Activated naive CD4-positive, alpha-beta T cell (primary cell): ENCODE data around the gene LIN52.

Experiments used
- DNase-seq, 4 experiments: peaks; one replicate each; lab custom pipeline; 2025; lab: John Stamatoyannopoulos, UW

Gene LIN52

DNA sequence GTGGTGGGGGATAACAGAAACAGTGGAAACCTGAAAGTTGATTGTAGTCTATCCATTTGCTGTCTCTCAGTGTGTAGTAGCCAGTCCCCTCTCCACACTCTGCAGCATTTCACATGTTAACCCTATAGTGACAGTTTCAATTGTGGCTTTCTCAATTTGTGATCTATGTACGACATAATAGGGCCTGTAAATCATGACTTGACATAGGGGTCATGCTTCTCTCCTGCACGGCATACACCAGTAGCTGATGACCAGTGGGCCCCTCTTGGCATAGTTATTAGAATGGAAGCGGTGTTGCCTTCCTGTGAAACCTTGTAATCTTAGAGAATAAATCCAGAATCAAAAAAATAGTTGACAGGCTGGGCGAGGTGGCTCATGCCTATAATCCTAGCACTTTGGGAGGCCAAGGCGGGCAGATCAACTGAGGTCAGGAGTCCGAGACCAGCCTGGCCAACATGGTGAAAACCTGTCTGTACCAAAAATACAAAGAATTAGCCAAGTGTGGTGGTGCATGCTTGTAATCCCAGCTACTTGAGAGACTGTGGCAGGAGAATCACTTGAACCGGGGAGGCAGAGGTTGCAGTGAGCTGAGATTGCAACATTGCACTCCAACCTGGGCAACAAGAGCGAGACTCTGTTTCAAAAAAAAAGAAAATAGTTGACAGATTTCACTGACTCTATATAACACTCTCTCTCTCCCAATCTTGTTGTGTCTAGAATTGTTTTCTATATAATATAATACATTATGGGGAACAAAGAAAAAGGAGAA, 109.9 kb downstream of the LIN52 start:
- no peak for DNase-seq

DNA sequence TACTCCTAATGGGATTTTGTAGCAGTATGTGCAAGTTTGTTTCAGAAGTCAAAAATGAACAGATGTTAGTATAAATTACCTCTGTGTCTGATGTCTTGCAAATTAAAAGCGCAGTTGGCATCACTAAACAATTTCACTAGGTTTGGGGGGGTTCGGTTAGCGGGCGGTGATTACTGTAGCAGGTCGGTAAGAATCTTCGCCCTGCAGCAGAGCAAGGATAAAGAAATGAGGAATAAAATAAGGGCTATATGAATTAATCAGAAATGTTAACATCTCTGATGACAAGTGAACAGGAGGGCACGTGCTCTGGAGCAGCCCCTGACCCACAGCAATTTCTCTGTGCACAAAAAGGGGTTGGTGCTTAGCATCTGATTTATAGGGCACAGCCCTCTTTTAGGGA, 110.9 kb downstream of the LIN52 start:
- DNase-seq: no peak

DNA sequence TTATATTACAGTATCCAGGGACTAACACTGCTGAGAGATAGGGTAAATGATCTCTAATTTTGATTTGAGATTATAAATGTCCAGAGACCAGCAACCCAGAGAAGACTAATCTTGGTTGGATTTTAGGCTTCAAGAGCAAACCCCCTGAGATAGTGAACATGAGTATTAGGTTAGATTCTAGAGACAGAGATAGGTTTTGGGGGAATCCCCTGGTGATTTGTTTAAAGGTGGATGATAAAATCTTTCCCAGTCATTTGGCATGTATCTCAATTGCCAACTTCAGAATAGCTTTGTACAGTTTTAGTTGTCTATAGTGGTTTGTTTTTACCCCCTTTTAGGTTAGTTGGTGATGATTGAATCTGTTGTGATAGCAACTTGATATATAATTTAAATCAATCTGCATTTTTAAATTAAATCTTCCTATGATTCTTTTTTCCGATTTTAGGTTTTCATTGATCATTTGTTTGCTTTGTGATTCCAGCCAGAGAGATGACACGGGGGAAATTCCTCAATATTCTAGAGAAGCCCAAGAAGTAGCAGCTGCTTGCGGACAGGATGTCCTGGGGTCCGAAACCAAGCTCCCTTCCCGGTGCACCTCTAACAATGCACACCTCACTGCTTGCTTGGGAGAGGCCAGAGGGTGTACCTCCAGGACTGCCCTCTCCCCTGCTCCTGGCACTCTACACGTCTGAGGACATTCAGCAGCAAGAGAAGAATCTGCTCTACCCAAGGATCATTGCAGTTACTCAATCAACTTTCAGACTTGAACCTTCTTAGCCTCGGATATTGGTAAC, 113.9 kb downstream of the LIN52 start:
- DNase-seq: no peak

DNA sequence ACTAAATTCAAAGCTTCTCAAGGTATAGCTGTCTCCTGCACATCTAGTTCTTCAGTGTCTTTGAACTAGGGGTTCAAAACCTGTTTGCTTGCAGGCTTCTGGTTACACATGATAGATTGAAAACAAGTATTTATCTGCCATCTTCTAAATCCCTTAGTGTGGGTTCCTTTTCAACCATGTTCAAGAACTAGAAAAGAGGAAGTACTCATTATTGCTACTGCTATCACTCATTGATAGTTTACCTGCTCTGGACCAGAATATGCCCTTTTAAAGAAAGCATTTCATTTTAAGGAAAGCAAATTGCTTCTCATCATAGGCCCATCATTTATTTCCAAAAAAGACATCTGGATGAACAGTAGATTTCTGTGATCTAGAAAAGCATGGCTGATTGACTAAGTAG, 117.4 kb downstream of the LIN52 start:
- no peak for DNase-seq

DNA sequence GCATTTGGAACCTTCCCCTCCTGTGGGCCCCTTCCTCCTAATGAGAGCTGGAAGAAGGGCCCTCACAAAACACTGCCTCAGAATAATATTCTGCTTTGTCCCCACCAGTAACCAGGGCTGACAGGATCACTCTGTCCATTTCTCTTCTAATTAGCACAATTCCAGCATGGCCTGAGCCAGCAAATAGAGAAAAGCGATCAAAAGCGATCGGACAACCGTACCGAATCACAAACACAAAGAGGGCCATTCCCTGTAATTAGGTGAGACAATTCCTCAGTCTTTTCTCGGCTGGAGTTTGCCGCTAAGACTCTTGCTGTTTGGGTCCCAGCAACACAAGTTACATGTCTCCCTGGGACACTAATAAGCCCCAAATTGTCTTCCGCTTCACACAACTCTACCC, 118.9 kb downstream of the LIN52 start:
- no peak for DNase-seq

DNA sequence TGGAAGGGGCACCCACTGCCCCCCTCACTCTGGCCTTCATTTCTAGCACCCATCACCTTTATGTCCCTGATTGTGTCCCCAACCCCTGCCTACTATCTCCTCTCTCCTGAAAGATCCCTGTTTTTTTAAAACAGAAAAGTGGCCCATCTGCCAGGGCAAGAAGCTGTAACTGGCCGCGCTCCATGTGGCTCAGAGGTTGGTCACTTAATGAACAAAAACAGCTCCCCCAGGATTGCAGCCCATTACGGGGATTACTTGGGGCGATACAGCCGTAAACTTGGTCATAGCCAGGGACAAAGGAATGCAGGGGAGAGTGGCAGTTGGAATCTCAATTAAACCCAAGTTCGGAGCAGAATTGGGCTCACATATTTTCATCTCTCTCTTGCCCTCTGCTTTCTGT, 119.7 kb downstream of the LIN52 start:
- no peak for DNase-seq

DNA sequence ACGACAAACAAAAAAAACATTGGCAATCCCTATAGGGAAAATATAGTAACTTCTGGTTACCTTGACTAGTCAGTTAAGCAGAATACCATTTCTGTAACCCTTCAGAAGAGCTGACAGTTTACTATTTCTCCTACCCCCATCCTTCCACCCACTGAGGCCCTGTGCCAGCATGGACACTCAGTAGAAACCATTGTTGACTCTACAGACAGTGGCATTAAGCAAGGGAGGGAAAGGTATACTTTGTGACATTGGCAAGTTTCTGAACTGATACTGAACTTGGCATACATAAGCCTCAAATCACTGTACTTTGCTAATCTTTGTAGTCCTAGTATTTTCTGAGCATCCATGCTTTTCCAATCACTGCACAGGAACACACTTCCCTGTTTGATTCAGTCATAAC, 121.1 kb downstream of the LIN52 start:
- no peak for DNase-seq

DNA sequence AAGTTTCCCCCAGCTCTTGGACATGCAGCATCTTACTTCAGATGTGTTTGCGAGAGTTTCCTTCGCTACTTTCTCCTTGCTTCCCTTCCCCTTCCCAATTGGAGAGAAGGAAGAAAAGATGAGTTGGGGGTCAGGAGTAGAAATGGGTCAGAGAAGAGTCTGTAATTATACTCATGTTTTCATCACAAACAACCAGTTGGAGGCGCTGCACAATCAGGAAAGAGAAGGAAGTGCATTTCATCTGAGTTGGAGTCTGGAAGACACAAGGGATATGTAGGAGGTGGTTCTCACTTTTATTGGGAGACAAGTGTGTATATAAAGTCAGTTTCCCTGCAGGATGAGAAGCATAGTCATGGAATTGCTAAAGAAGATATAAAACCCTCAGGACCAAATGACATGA, 123.2 kb downstream of the LIN52 start:
- no peak for DNase-seq

DNA sequence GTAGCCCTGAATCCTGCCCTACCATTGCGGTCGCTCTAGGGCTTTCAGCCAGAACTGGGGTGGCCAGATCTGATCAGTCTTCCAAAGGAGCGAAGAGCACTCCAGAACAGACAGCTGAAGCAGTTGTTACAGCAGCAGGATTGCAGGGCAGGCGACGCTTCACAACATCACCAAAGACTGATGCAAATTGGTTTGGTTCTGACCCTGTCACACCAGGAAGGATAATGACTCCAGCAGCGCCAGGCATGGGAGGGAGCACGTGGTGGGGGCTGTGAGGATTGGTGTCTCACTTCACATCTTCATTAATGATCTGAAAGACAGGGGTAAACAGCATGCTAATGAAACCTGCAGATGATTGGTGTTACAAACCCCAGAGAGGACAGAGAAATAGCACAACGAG, 123.9 kb downstream of the LIN52 start:
- no peak for DNase-seq

DNA sequence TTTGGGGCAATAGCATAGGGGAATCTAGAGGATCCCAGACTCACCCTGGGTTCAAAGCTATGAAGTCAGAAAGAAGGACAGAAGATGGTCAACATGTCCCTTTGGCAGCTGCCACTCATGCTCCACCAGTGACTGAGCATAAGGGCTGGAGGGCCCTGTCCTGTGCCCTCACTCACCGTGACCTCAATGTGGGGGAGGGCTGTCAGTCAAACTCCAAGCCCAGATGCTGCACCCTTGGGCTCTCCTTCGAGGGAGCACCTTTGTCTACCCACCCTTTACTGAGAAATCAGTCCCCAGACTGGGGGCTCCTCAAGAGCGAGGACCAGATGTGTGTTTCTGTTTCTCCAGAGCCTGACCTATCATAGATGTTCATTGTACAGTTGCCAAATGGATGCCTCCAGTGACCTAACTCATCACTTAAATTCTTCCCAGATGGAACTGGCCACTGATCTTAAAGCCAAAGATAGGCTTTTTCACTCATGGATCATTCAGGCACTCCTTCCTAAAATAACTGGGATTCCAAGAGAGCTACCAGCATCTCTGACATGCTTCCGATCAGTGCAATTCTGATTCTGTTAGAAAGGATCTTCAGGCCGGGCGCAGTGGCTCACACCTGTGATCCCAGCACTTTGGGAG, 127.3 kb downstream of the LIN52 start:
- no peak for DNase-seq

DNA sequence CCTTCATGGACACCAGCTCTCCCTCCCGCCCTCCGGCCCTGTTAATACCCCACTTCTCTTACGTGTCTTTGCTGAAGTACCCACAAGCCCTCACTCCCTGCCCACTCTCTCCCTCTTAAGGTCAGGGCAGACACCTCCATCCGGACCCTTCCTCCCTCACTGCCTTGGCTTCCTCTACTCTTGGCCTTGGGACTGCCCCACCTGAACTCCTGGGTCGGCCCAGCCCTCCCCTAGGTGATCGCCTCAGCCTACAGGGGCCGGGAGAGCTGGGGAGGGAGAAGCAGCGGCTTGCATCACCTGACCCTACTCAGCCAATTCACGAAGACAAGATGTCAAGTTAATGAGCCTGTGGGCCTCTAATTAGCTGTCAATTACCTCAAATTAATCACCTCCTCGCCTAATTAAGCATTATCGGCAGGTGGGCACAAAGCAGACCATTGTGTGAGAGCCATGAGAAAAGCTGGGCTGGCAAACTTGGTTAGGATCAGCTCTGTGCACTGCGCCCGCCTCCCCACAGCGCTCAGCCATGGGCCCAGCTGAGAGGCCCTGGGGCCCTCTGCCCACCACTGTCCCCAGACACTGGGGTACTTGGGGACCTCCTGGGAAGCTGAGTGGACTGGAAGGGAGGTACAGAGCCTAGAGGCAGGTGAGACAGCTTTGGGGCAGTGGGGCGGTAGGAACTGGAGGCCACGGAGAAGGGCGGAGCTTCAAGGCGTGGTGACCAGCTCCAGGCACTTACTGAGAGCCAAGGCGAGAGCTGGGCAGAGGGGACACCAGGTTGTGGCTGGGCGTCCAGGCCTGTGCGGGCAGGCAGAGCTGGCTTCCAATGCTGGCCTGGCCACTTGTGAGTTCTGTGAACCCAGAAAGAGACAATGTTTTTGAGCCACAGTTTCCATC, 129.4 kb downstream of the LIN52 start:
- DNase-seq: no peak

DNA sequence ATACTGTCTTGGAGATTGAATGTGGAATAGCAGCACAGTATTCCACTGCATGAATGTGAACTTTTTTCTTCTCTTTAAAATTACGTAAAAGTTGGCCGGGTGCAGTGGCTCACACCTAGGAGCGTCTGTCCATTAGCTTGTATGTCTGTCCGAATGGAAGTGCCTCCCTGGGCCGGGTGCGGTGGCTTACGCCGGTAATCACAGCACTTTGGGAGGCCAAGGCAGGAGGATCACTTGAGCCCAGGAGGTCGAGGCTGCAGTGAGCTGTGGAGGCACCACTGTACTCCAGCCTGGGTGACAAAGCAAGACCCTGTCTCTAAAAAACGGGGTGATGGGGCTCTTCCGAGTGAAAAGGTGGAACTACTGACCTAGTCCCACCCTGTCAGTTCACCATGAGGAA, 131.9 kb downstream of the LIN52 start:
- no peak for DNase-seq

DNA sequence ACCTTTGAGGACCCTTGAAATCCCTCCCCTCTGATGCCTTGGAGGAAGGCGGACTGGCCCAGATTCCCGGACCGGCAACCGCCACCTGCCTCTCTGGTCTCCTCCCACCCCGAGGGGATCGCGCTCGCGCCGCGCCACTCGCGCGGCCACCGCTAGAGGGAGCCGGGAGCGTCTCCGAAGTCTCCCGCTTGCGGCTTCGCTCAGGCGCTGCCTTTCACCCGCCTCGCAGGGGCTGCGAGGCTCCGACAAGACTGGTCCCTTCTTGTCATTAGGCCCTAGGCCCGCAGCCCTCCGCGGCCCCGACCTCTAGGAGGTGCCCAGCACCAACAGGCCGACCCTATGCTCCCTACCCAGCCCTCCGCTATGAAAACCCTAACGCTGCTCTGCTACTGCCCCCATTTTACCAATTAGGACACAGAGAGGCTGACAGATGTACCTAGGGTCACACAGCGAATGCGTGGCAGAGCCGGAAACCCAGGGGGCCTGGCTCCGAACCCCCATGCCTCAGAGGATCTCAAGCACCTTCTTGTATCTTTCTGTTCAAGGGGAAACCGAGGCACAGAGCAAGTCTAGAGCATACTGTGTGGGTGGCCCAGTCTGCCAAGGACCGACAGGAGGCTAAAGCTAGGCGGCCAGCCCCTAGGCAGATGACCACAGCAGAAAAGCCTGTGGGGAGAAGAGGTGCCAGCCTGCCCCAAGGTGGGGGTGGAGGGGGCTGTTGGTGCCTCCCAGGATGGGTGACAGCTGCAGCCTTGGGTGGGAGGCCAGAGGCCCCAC, 133.1 kb downstream of the LIN52 start:
- peak; percentile 53 to 74 (median 64) for DNase-seq

DNA sequence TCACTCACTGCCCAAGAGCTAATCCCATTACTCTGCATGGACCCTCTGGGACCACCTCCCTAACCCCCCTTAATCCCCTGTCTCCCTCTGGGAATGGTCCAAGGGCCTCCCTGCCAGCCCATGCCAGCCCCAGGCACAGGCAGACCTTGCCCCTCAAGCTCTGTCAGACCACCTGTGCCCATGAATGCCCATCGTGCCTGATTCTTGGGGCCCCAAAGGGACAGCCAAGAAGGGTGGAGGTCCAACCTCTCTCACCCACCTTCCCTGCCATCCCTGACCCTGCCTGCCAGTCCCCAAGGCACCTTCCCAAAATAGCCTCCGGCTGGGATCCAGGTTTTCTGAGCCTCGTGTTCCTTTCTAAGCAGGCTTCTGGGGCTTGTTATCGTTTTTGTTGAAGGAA, 133.7 kb downstream of the LIN52 start:
- no peak for DNase-seq

DNA sequence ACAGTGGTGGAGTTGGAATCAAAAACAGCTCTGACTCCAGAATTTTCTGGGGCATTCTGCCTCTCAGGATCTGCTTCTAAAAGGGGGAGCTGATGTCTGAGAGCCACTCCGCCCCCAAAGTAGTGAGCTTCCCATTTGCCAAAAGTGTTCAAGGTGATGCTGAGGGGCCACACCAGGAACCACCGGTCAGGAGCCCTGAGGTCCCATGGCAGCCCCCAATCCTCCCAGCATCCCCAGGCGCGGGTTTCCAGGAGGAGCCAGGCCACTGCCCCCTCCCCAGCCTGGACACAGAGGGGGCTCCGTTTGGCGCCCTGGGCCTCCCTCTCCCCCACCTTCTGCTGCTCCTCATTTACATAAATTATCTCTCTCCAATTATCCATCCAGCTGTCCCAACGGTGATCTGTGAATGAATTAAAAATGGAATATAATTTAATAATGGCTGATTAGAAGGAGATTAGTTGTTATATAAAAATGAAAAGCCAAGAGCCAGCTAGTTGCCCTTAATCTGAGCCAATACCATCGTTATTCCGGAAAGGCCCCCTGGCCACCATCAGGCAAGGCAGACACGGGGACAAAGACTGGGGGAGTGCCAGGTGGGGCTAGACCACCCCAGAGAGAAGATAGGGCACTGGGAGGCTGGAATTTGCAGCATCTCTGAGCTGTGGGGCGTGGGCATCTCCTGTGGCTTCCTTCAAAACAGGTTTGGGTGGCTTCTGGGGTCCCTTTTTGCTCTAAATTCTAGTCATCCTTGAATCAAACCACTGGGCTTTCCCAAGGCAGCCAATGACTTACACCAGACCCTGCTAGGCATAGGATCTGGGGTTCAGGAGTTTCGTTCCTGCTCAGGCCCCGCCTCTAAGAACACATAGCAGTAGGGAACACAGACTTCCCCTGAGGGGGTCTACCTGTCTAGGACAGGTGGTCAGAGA, 134.8 kb downstream of the LIN52 start:
- DNase-seq: no peak

DNA sequence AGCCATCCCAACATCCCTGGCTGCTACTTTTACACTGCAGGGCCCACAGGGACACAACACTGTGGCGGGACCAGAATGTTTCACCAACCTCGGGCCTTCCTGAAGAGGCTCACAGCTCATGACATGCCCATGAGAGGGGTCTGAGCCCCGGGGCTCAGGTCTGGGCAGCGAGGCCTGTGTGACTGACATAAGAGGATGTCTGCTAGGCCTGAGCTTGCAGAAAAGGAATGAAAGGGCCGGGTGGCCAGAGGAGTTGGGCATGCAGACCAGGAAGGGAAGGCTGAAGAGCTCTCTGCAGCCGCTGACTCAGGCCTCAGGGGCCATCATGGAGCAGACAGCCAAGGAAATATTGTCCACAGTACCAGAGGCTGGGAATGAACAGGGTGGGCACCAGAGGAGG, 136.2 kb downstream of the LIN52 start:
- no peak for DNase-seq

DNA sequence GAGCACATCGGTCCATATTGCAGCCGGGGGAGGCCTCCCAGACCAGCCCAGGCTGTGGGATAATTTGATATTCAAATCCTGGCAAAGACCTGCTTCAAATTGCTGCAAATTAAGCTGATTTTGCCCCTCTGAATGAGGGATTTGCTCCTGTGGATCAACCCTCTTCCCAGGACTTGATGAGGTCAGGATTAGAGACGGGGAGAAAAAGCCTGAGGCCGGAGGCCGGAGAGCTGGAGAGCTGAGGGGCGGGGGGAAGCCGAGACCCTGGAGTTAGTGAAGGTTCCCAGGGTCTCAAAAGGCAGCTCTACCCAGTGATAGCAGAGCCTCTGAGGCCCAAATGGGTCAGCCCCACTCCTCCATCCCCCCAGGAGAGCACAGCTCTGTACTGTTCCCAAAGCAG, 137.0 kb downstream of the LIN52 start:
- no peak for DNase-seq

DNA sequence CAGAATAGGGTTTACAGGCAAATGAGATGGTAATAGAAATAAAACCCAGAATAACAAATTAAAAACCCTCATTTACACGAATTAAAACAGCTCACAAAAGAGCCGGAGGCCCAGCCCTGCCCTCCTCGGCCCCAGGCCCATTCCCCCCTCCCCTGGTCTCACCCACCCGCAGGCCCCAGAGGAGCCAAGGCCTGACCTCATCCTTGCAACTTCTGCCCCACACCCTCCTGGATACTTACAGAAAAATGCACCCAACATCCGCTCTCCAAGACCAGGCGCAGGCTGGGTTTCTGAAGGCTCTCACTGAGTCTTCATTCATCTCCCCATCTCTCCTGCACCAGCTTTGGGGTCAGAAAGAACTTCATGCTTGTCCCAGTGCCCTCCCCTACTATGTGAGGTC, 138.3 kb downstream of the LIN52 start:
- DNase-seq: no peak

DNA sequence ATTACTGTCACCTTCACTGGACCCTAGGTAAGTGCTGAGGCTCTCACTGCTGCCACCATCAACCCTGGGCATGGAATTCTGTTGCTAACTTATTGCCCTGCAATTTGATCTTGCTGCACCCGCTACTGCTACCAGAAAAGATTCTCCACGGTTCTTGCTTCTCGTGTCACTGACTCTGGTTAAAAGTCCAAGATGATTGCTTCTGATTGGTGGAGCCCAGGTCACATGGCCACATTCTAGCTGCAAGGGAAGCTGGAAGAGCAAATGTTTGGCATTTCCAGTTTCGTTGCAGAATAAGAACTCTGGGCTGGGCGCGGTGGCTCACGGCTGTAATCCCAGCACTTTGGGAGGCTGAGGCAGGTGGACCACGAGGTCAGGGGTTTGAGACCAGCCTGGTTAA, 147.0 kb downstream of the LIN52 start:
- DNase-seq: no peak

DNA sequence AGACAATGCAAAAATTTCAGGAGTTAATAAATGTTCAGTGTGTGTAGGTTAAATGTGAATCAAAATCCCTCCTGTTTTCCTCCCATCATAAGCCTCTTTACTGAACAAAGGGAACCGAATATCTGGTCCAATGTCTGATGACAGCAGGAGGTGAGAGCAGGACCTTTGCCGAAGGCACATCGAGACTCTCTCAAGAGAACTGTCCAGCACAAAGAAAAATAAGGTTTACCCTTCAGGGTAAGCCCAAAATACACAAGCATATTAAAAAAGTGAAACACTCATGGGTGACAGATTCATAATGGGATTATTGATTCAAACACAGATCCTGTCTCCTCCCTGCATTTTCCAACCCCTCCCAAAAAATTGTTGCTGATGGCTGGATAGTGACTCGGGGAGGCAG, 150.3 kb downstream of the LIN52 start:
- no peak for DNase-seq
